Upper lobe of left lung (tissue), 6 donors: ENCODE results near the gene SHISA6. TPM values are rescaled to one million over a fixed set of nuclear protein-coding genes. Genes with fewer than 3 reads are reported as not detected.

ENCODE experiments used
- ATAC-seq, 2 donors: fragments of 200-7000 bp; cut with Tn5 transposase; one replicate each; pipeline ENCODE4 v1.9.1; 2022; ENCODE audit warnings: mild to moderate bottlenecking in 2 of 2, moderate library complexity in 2 of 2; ENCODE audit not compliant: low FRiP score in 2 of 2
- DNase-seq, 2 donors: peaks; one replicate each; pipeline ENCODE4 v3.0.0-alpha.2; 2019 to 2020
- H3K27ac ChIP-seq, 4 donors: fragments of 200-600 bp; sonication (generic); one replicate each; pipeline ENCODE4 v1.5.1; 2016 to 2019
- H3K27me3 ChIP-seq, 4 donors: fragments of 200-600 bp; sonication (generic); one replicate each; pipeline ENCODE4 v1.5.1; 2017 to 2019
- H3K36me3 ChIP-seq, 4 donors: fragments of 200-600 bp; sonication (generic); one replicate each; pipeline ENCODE4 v1.5.1; 2016 to 2019
- H3K4me1 ChIP-seq, 4 donors: fragments of 200-600 bp; sonication (generic); one replicate each; pipeline ENCODE4 v1.5.1; 2018 to 2019
- H3K4me3 ChIP-seq, 4 donors: fragments of 200-600 bp; sonication (generic); one replicate each; pipeline ENCODE4 v1.5.1; 2017 to 2019; ENCODE audit warnings: mild to moderate bottlenecking in 2 of 4, moderate library complexity in 1 of 4
- H3K9me3 ChIP-seq, 4 donors: fragments of 200-600 bp; sonication (generic); one replicate each; pipeline ENCODE4 v1.5.1; 2018 to 2019
- EP300 ChIP-seq, 4 donors: sonication (generic); formaldehyde crosslinking; IDR thresholded peaks; one replicate each; pipeline ENCODE4 v1.5.1; 2017; ENCODE audit warnings: antibody characterized with exemption in 4 of 4, control low read depth in 2 of 4
- POLR2A ChIP-seq, 4 donors: fragments of 450-650 bp; IDR thresholded peaks; one replicate each; pipeline ENCODE4 v1.5.1; 2016 to 2017; ENCODE audit warnings: antibody characterized with exemption in 4 of 4, mild to moderate bottlenecking in 2 of 4
- POLR2AphosphoS5 ChIP-seq, 2 donors: sonication (generic); formaldehyde crosslinking; IDR thresholded peaks; one replicate each; pipeline ENCODE4 v1.5.1; 2017; ENCODE audit warnings: antibody characterized with exemption in 2 of 2
- WGBS, 2 donors: methylation state at CpG; one replicate each; pipeline ENCODE4 v1.1.5; 2017 to 2018; 5-methylcytosine and 5-hydroxymethylcytosine counted together
- total RNA-seq, 6 donors: library from RNA; depleted of rRNA in 4 of 6; stranded (reverse); fragments of >200 nt in 4 of 6; gene quantifications; one replicate each; pipeline versions ENCODE4 v1.1.0 to v1.2.1, GENCODE V29; 2016 to 2021
- TF ChIP-seq, protein P1 (sequence below), 6 experiments: fragments of 450-650 bp in 4 of 6; fragments of 200-600 bp in 2 of 6; sonication (generic) in 2 of 6; IDR thresholded peaks; one replicate each; pipeline ENCODE4 v1.5.1; 2016 to 2019; ENCODE audit warnings: antibody characterized with exemption in 6 of 6
- donor health status: DM: no; HTN: no; CAD: no; lungs with moderate emphysema.
- donor health status: DM: no; HTN: yes; CAD: no; lungs with severe emphysema.

The SHISA6 gene
- total RNA-seq, 6 donors from 2014 or later = 0.03 to 1.2 (median 0.74) TPM; not detected in 2

DNA sequence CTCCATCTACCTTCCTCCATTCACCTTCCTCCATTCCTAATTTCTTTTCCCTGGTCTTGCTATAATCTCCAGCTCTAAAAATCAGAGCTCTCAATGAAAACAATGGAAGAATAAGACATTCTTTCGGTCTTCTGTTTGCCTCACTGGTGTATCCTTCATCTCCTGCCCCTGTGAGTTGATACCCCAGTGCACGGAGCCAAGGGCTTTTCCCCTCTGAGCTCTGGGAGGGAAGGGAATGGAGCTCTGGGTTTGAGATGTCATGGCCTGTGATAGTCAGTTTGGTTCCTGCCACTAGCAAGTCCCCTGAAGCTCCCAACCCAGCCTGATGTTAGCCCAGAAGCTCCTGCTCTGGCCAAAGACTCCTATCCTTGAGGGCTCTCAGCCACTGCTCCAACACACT, 320.7 kb downstream of the SHISA6 start:
- TF ChIP-seq POLR2AphosphoS5 (IDR thresholded peaks at IDR 0.05) (no peak), EP300 (IDR thresholded peaks at IDR 0.05) (no peak), POLR2A (IDR thresholded peaks at IDR 0.05) (no peak)
- TF ChIP-seq, protein P1, sequence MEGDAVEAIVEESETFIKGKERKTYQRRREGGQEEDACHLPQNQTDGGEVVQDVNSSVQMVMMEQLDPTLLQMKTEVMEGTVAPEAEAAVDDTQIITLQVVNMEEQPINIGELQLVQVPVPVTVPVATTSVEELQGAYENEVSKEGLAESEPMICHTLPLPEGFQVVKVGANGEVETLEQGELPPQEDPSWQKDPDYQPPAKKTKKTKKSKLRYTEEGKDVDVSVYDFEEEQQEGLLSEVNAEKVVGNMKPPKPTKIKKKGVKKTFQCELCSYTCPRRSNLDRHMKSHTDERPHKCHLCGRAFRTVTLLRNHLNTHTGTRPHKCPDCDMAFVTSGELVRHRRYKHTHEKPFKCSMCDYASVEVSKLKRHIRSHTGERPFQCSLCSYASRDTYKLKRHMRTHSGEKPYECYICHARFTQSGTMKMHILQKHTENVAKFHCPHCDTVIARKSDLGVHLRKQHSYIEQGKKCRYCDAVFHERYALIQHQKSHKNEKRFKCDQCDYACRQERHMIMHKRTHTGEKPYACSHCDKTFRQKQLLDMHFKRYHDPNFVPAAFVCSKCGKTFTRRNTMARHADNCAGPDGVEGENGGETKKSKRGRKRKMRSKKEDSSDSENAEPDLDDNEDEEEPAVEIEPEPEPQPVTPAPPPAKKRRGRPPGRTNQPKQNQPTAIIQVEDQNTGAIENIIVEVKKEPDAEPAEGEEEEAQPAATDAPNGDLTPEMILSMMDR (IDR thresholded peaks at IDR 0.05) = no peak
- H3K27ac ChIP-seq = no peak overlapping the region
- no peaks in the 10 kb centered on the region for H3K36me3 ChIP-seq
- H3K27me3 ChIP-seq = no peaks in the 10 kb centered on the region
- no peaks in the 10 kb centered on the region for H3K4me1 ChIP-seq
- DNase-seq (no peak), ATAC-seq (no peak)
- H3K9me3 ChIP-seq = no peaks in the 10 kb centered on the region
- 67 to 70% methylated on average over 2 of the region's 2 CpGs for WGBS, 2 donors
- H3K4me3 ChIP-seq = no peak overlapping the region

DNA sequence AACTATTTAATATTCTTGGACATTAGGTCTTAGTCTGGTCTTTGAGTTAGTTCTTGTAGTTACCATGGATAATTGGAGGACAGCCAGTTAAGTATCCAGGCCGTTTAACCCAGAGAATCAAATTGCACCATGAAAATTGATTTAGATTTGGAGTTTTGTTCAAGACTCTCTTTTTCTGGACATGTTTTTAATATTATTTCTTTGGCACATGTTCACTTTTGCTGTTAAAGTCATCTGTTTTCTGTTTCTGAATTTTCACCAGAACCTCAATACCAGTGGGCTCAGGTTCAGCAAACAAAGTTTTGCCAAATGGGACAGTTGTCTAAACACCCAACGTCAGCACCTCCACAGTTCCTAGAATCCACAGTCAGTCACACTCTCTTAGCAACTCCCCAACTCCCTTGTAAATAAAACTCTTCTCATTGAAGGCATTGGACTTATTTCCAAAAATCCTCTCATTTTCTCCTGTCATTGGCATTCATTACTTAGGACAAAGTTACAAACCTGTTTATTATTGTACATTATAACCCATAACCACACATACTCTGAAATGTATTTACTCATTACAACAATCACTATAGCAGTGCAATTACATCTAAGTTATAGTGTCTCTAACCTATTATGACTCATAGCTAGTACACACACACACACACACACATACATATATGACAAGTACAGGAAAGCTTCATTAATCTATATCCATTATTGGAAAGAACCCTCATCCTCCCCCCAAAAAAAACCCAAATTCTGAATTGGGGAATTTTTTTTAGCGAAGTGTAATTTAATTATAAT, 323.8 kb downstream of the SHISA6 start:
- Histone ChIP-seq H3K4me1 (no peaks in the 10 kb centered on the region), H3K4me3 (no peak overlapping the region), H3K36me3 (no peaks in the 10 kb centered on the region), H3K9me3 (no peaks in the 10 kb centered on the region), H3K27me3 (no peaks in the 10 kb centered on the region), H3K27ac (no peak overlapping the region)
- ATAC-seq (no peak), DNase-seq (no peak)
- no peak for TF ChIP-seq EP300 (IDR thresholded peaks at IDR 0.05)
- TF ChIP-seq POLR2AphosphoS5 (IDR thresholded peaks at IDR 0.05) = no peak
- TF ChIP-seq, protein P1 (IDR thresholded peaks at IDR 0.05) = no peak
- no peak for TF ChIP-seq POLR2A (IDR thresholded peaks at IDR 0.05)
- WGBS, 2 donors = 42 to 52% methylated on average over 3 of the region's 3 CpGs

DNA sequence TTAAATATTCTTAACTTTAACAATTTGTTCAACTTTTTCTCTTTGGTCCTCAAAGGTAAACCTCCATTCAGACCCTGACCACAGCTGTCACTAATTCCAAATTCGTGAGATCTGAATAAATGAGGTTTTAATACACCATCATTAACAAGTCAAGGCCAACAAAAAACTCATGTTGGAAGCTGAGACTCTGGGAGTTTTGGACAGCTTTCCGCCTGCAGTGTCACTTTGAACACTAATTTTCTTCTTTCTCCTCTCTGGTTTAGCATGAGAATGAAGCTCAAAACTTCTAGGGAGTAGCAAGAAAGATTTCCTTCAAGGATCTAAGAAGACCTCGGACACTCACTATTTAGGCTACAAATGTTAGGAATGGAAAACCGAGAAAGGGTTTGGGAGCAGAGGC, 324.6 kb downstream of the SHISA6 start:
- no peak for ATAC-seq
- 39 to 64% methylated on average over 4 of the region's 4 CpGs for WGBS, 2 donors
- Histone ChIP-seq H3K27me3 (no peaks in the 10 kb centered on the region), H3K27ac (no peak overlapping the region), H3K4me1 (no peaks in the 10 kb centered on the region), H3K4me3 (no peak overlapping the region), H3K36me3 (no peaks in the 10 kb centered on the region), H3K9me3 (no peaks in the 10 kb centered on the region)
- TF ChIP-seq POLR2AphosphoS5 (IDR thresholded peaks at IDR 0.05) (no peak), EP300 (IDR thresholded peaks at IDR 0.05) (no peak)
- TF ChIP-seq, protein P1 (IDR thresholded peaks at IDR 0.05) = no peak
- no peak for DNase-seq

DNA sequence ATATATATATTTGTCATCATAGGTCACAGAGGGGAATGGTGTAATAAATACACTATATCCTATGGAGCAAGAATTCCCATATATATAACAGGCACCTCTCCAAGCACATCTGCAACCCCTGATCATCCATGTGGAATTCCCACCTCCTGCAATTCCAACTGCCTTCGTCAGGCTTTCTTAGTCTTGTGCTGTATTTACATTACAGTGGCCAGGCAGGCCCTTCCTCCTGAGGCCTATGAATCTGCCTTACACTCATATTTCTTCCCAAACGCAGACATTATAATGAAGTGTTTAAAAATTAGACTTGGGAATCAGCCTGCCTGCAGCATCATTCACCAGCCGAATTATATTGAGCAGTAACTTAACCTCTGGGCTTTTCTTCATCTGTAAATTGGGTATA, 338.0 kb downstream of the SHISA6 start:
- ATAC-seq (no peak), DNase-seq (no peak)
- H3K27me3 ChIP-seq = no peaks in the 10 kb centered on the region
- no peaks in the 10 kb centered on the region for H3K9me3 ChIP-seq
- H3K4me1 ChIP-seq = no peaks in the 10 kb centered on the region
- WGBS, 2 donors = 78% methylated on average over 3 of the region's 3 CpGs
- no peak overlapping the region for H3K4me3 ChIP-seq
- H3K27ac ChIP-seq = no peak overlapping the region
- no peaks in the 10 kb centered on the region for H3K36me3 ChIP-seq
- TF ChIP-seq POLR2A (IDR thresholded peaks at IDR 0.05) (no peak), EP300 (IDR thresholded peaks at IDR 0.05) (no peak), POLR2AphosphoS5 (IDR thresholded peaks at IDR 0.05) (no peak)
- TF ChIP-seq, protein P1 (IDR thresholded peaks at IDR 0.05) = no peak

DNA sequence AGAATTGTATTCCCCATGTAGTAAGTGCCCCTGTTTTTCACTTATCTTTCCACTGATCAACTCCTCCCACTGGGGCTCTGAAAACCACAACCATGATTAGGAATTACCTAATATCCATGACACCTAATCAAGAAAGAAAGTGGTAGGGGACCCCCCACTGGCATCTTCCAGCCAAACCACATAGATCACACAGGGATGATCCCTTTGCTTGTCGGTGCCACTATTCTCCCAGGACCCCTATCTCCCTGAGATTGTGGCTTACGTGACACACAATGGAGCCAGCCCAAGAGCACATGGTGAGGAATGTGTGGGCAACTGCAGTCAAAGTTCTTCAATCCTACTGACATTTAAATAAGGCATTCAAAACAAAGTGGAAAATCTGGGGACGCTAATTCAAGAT, 339.7 kb downstream of the SHISA6 start:
- H3K27me3 ChIP-seq = no peaks in the 10 kb centered on the region
- ATAC-seq (no peak), DNase-seq (no peak)
- WGBS, 2 donors = 82 to 88% methylated on average over 3 of the region's 3 CpGs
- no peaks in the 10 kb centered on the region for H3K4me1 ChIP-seq
- no peak overlapping the region for H3K4me3 ChIP-seq
- no peak for TF ChIP-seq EP300 (IDR thresholded peaks at IDR 0.05)
- TF ChIP-seq, protein P1 (IDR thresholded peaks at IDR 0.05) = no peak
- TF ChIP-seq POLR2A (IDR thresholded peaks at IDR 0.05) = no peak
- no peak for TF ChIP-seq POLR2AphosphoS5 (IDR thresholded peaks at IDR 0.05)
- H3K9me3 ChIP-seq = no peaks in the 10 kb centered on the region
- H3K36me3 ChIP-seq = no peaks in the 10 kb centered on the region
- no peak overlapping the region for H3K27ac ChIP-seq
